NCI-H345 treated with DMSO at 0.1 percent for 48 hours (cell line): ENCODE data around the gene ZCRB1.
"Not testable (repeated sequence)": the region's sequence is repeated elsewhere in the genome, so short reads cannot be mapped to it uniquely, and the experiment has no call there.

Experiments used
- DNase-seq: peaks from one replicate; lab custom pipeline; 2025; ENCODE audit not compliant: unreplicated experiment; lab: John Stamatoyannopoulos, UW

Gene ZCRB1

DNA sequence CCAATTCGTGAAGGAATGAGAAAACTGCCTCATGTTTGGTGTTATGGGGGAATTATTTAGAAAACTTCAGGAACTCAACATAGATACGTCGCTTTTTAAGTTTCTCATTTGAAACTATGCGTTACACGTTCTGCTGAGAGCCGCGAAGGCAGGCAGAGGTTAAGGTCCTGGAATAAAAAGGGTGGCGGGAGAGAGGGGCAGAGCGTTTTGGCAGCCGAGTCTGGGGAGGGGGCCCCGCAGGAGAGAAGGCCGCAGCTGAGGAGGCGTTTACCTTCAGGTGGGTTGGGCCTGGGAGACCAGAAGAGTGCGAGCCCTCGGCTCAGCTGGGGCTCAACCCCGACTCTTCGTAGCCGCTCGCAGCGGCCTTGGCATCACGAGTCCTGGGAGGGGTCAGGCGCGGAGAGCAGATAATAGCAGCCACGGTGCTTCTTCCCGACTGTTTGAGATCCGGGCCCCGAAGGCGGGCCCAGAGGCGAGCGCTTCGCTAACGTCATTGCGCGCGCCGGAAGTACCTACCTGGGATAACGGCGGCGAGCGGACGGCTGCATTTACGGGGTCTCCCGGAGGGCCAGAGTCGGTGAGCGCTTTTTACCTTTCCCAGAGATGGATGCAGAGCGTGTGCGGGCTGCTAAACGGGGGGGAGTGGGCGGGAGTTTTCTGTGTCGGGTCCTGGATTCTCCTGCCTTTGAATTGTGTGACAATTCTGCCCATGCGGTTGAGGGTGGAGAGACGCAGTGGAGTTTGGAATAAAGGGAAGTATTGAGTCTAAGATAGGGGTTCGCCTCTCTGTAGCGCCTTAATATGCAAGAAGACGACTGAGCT is at the start of gene ZCRB1, which contains the start of gene PPHLN1:
ZCRB1 (minus strand) TSS at position 442 of the 822 bp plus-strand sequence. CDS start 1,992 bp downstream, outside the sequence.
PPHLN1 (plus strand) TSS at position 515 of the 822 bp plus-strand sequence. CDS start 9,736 bp downstream, outside the sequence.
- no peak for DNase-seq

DNA sequence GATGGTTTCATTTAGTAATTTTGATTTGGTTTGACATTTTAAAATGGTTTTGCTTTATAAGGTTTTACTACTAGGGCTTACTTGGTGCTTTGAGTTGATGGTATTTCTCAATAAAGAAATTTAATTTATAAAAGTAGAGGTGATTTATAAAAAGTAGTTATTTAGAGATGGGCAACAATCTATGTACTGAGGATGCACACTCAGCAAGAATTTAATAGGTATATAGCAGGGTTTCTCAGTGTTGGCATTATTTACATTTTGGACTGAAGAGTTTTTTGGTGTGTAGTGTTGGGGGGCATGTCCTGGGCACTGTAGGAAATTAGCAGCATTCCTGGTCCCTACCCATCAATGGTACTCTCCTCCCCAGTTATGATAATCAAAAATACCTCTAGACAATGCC is 47.8 kb upstream of the ZCRB1 start:
- DNase-seq: no peak

- peak; percentile 4 for DNase-seq
Observed at GRCh38 chr12:42372154-42372791, 46.4 kb upstream of the ZCRB1 start.

- no peak for DNase-seq
Observed at GRCh38 chr12:42370013-42370412, 44.1 kb upstream of the ZCRB1 start.

- no peak for DNase-seq
Observed at GRCh38 chr12:42365486-42365885, 39.6 kb upstream of the ZCRB1 start.

DNA sequence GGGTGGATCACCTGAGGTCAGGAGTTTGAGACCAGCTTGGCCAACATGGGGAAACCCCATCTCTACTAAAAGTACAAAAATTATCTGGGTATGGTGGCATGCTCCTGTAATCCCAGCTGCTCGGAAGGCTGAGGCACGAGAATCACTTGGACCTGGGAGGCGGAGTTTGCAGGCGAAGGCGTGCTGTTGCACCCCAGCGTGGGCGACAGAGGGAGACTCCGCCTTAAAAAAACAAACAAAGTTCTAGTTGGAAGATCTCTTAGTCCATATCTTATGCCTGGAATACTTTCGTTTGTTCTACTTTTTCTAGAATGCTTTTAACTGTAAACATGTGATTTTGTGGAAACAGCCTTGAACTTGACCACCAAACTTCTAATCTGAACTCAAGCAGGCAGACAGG is 38.8 kb upstream of the ZCRB1 start:
- DNase-seq: no peak

GRCh38 chr12:42362647-42363260 is 36.9 kb upstream of the ZCRB1 start:
- no peak for DNase-seq

- DNase-seq: no peak
Observed at GRCh38 chr12:42361909-42362646, 36.2 kb upstream of the ZCRB1 start.

DNA sequence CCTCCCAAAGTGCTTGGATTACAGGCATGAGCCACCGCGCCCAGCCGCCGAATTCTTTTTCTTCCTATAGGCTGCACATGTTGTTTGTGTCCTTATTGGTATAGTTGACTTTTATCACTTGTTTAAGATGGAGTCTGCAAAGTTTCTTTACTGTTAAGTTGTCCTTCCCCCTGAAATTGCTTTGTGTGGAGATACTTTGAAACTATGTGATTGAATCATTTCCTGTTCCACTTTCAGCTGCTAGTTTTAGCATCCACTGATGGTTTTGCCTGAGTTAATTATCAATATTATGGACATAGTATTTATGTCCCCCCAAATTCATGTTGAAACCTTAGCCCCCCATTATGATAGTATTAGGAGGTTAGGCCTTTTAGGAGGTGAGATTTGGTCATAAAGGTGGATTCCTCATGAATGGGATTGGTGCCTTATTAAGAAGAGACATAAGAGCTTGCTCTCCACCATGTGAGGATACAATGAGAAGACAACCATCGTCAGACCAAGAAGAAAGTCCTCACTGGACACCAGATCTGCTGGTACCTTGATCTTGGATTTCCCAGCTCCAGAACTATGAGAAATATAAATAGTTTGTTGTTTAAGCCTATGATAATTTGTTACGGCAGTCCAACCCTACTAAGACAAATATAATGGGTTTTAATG is 35.0 kb upstream of the ZCRB1 start:
- no peak for DNase-seq

DNA sequence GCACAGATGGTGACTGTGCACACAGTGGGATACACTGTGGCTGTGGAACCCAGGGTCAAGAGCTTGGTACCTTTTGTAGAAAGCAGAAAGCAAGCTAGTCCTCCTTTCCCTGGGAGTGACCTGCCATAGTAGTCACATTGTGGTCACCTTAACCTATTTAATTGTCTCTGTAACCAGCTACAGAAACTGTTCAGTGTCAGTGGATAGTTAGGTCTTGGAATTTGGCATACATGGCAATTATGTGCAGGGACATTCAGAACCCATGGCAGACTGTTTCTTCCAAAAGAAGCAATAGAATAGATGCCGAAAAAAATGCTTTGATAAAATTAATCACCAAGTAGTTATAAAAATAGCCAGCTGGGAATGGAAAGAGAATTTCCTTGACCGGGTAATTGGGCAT is 30.4 kb upstream of the ZCRB1 start:
- no peak for DNase-seq

DNA sequence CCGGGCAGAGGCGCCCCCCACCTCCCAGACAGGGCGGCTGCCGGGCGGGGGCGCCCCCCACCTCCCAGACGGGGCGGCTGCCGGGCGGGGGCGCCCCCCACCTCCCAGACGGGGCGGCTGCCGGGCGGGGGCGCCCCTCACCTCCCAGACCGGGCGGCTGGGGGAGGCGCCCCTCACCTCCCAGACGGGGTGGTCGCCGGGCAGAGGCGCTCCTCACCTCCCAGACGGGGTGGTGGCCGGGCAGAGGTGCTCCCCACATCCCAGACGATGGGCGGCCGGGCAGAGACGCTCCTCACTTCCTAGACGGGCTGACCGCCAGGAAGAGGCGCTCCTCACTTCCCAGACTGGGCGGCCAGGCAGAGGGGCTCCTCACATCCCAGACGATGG is 24.1 kb upstream of the ZCRB1 start:
- not testable (repeated sequence) for DNase-seq

GRCh38 chr12:42349119-42350020 is 23.5 kb upstream of the ZCRB1 start:
- DNase-seq: not testable (repeated sequence)

- DNase-seq: no peak
Observed at GRCh38 chr12:42346403-42347002, 20.6 kb upstream of the ZCRB1 start.

DNA sequence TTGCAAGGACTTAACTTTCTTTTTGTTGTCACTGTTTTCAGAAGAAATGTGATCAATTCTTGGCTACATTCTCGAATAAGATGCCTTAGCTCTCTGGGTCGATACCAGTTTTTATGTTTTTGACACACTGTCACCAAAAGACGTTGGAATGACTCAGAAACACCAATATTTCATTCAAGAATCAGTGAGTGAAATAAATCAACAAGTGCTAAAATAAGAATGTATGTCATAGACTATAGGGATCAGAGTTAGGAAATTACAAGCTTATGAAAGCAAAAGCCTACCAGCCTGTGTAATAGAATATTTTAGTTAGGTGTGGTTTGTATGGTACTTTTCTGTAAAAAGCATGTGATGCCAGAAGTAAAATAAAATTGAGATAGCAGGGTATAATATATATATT is 17.8 kb upstream of the ZCRB1 start:
- DNase-seq: no peak

DNA sequence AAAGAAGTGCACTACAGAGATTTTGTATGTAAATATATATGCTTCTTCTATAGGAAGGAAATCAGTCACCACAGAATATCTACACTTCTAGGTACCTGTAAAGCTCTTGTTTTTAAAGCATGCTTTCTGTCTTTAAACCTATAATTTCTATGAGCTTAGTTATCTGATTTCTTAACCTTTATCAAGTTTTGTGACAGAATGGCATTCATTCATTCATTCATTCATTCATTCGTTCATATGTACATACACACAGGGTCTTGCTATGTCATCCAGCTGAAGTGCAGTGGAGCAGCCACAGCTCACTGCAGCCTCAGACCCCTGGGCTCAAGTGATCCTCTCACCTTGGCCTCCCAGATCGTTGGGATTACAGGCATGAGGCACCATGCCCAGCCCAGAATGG is 16.1 kb upstream of the ZCRB1 start:
- DNase-seq: no peak

DNA sequence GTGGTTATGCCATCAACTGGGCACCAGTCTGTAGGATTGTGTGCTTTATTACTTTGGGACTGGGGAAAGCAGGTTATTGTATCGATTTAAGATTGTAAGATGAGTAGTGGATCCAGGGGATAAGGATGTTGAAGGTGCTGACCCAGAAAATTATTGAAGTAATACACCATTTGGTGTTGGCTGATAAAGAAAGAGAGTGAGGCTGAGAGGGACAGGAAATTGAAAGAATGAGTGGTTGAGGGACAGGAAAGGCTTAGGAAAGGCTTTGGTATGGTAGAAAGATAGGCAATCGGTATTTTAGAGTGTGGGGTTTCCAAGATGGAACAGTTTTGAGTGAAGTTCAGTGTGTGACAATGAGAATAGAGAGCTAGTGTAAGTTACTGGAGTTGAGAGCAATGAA is 12.4 kb upstream of the ZCRB1 start:
- DNase-seq: no peak

DNA sequence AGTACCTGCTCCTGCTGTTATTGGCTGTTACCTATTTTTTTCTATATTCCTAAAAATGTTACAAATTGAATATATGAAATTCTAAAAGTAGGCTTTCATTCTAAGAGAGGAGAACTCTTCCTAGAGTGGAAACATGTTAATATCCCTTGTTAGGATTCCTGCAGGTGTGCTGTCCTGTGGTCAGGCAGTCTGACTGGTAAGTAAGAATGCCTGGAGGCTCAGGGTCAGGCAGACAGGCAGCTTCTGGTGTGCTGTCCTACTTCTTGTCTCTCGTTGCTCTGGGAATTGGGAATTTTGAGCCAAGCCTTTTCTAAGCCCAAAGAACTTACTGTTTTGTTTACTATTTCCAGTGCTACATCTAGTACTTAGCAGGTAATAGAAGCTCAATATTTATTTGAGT is 10.4 kb upstream of the ZCRB1 start:
- no peak for DNase-seq

DNA sequence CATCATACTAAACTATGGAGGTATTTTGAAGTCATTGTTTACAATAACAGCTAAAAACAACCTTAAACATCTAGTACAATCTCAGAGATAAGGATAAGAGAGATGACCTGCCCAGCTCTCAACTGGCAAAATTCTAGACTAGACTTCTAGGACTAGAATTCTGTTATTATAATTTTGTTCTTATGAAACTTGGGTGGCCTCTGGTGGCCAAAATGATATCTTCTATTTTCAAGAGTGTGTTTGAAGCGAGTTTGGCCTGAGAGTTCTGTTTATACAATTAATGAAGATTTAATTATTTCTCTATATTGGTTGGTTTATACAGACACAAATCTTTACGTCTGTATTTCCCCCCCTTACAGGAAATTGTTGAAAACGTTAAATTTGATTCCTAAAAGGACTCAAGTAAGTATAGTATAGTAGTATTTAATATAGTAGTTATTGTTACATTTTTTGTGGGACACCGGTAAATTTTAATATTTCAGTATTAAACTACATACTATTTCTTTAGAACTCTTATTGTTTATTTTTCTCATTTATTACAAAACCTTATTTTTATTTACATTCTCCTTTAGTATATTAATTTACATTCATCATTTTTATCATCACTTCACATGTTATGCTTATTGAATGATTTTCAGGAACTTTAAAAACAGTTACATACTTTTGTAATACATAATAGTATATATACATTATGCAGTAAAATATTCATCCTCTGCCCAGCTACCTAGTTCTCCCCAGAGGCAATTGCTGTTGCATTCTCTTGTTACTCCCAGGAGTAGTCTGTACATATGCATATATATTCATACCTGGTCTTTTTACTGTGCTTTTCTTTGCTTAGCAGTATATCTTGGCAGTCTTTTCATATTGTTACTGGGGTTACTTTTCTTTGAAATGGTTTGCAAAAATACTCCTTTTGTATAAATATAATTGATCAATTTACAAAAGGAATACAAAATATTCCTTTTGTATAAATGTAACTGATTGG is 6.7 kb upstream of the ZCRB1 start:
- no peak for DNase-seq
